NCI-H460 (cell line): ENCODE data around the gene DPH5. TPM values are rescaled to one million over a fixed set of nuclear protein-coding genes. Genes with fewer than 3 reads are reported as not detected.
"Not testable (repeated sequence)": the region's sequence is repeated elsewhere in the genome, so short reads cannot be mapped to it uniquely, and the experiment has no call there.

ENCODE experiments used
- DNase-seq: peaks from one replicate; pipeline ENCODE4 v3.0.0-alpha.2; 2016; ENCODE audit warnings: low read depth; ENCODE audit errors: extremely low read depth
- total RNA-seq: library from RNA; depleted of rRNA; stranded (reverse); fragments of >200 nt; shearing (Covaris generic); gene quantifications from 2 replicates; pipeline ENCODE4 v1.2.3, GENCODE V29; 2014

The DPH5 gene
- total RNA-seq, 1 experiment from 2014 or later, result 47.7 TPM

DNA sequence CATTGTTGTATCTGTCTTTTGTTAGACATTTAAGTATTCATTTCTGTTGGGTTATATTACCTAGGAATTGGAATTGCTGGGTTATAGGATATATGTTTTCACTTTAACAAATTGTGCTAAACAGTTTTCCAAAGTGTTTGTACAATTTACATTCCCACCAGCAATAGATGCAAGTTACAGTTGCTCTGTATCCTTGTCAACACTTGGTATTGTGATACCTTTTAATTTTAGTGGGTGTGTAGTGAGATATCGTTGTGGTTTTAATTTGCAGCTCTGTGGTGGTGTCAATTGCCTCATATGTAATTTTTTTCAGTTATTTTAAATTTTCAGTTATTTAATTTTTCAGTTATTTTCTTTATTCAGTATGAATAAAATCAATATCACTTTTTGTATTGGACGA is 7.4 kb upstream of the DPH5 start:
- DNase-seq, result no peak

GRCh38 chr1:101032129-101032528 is 6.5 kb upstream of the DPH5 start:
- DNase-seq, result not testable (repeated sequence)

DNA sequence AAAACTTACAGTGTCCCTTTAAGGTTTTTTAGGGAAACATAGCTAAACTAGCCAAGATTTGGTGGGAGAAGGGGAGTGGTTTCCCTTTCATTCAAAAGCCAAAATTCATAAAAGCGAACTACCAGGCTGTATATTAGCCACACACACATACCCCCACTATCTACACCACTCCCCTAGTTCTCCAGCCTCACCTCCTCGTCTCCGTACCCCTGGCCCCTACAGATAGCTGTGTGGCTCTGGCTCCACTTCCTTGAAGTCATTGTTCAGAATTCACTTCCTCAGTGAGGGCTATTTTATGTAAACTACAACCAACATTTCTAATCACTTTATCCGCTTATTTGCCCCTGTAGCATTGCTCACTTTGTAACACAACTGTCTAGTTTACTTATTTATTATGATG is 5.3 kb upstream of the DPH5 start:
- no peak for DNase-seq

DNA sequence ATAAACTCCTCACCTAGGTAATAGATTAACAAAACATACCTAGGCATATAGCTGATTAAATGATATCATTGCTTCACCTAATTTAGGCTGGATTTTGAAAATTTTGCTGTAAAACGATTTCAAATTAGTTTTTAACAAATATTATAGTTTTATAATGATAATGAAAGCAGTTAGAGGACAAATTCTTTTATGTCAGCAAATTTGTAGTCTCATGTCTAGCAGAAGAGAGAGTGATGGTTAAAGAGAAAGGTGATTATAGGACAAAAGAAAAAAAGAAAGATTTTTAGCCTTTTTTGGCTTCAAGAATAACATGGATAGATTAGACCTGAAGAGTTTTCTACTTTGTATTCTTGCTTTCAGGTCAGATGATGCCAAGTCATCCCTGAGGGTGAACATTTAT is 3.6 kb upstream of the DPH5 start:
- no peak for DNase-seq

- DNase-seq, result no peak
Observed at GRCh38 chr1:101028466-101028865, 2.9 kb upstream of the DPH5 start.

DNA sequence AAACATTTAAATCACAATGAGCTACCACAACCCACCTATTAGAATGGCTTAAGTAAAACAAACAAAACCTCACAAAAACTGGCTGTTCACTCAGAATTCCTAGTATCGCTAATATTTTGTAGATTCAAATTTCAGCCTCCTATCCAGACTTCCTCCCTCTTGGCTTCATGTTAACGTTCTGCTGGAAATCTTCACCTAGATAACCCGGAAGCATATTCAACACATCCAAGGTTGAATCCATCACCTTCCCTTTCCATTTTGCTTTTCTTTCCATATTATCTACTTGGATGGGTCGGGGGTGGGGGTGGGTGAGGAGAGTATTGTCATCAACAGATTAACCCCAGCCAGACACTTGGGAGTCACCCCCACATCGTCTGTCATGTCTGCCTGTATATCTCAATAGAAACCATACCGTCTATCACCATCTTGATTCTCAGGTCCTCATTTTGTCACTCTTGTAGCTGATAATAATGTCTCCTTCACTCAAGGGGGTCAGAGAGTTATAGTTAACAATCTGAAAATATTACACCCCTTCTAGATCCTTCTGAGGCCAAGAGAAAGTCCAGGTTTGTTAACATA is 1.7 kb upstream of the DPH5 start:
- no peak for DNase-seq

DNA sequence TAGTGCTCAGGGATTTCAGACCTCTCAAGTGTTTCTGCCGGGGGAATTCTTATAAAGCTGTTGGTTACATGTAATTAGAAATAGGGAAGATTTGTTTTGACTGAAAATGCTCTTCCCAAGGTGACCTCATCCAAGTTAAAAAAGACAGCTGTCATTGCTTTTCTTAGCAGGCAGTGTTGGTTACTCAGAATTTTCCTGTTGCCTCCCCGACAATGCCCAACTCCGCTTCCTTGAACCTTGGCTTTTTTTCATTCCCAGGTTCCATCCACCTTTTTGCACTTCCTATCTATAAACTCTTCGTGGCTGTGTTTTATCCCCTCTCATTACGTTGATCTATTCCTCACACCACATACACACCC is 825 bp upstream of the DPH5 start:
- DNase-seq, result no peak

DNA sequence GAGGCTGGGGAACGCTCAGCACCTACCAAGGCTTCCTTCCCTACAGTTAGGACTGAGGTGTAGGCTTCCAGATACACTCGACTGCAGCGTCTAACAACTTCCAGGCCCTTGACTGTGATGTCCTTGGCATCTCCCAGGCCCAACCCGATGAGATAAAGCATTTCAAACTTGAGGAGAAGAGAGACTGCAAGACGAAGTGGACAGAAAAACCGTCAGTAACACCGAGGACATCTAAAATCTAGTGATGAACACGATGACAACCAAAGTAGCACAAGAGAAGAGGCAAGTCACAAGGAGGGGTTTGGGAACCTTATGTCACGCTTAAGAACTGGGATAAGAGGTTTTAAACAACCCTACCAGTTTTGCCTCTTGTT is 314 bp downstream of the DPH5 start:
- no peak for DNase-seq

- DNase-seq, result no peak
Observed at GRCh38 chr1:101022294-101022693, 3.3 kb downstream of the DPH5 start.

DNA sequence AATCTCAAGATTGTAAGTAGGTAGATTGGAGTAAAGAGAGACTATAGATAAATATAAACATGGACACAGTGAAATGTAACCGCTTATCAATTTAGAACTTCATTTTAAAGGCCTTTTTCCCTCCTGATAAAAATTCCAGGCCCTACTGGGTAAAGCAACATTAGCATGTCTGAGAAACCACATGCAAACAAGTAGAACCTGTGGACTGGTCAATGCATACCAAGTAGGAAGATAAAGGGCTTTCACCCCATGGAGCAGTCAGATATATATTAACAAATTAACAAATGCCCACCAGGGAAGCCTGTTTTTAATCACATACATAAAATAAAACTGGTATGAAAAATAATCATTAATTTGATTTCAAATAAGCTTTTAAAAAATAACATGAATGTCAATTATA is 8.1 kb downstream of the DPH5 start:
- DNase-seq, result no peak

GRCh38 chr1:101013776-101014175 is 11.8 kb downstream of the DPH5 start:
- DNase-seq, result no peak

- DNase-seq, result no peak
Observed at GRCh38 chr1:101008229-101008834, 17.3 kb downstream of the DPH5 start.

DNA sequence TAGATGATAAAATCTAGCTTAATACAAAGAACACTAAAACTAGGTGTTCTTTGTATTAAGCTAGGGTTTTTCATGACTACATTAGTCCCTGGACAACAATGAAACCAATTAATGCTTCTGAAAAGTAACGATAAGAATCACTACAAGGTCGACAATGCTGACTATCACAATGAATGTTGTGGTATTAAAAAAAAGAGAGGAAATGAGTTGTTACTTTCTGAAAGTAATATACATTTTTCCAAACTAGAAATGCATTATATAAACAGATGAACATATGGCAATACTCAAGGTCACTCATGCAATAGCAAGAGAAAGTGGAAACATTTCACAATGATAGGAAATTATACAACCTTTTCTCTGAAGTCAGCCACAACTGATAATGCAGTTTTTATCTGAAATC is 19.0 kb downstream of the DPH5 start:
- DNase-seq, result no peak

DNA sequence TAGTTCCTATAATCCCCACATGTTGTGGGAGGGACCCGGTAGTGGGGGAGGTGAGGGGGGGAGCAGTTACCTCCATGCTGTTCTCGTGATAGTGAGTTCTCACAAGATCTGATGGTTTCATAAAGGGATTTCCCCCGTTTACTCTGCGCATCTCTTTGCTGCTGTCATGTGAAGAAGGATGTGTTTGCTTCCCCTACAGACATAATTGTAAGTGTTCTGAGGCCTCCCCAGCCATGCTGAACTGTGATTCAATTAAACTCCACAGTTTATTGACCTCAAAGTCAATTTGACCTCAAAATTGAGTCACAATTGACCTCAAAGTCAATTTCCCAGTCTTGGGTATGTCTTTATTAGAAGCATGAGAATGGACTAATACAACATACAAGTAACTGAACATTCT is 19.7 kb downstream of the DPH5 start:
- no peak for DNase-seq

GRCh38 chr1:101005183-101005582 is 20.4 kb downstream of the DPH5 start:
- no peak for DNase-seq

DNA sequence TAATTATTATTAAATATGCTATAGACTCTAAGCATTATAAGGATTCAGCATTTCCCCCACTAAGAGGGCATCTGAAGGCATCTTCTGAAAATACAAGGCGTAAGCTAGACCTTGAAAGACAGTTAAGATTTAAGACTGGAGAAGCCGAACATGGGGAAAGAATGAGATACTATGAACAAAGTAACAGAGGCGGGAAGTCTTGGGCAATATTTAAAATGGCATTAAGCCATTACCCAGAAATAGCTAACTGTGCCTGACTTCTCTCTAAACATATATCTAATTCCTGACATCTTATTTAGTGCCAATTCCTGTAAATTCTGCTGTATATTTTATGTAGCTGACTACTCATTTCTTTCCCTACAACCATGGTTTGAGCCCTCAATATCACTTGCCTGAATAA is 20.9 kb downstream of the DPH5 start:
- no peak for DNase-seq

DNA sequence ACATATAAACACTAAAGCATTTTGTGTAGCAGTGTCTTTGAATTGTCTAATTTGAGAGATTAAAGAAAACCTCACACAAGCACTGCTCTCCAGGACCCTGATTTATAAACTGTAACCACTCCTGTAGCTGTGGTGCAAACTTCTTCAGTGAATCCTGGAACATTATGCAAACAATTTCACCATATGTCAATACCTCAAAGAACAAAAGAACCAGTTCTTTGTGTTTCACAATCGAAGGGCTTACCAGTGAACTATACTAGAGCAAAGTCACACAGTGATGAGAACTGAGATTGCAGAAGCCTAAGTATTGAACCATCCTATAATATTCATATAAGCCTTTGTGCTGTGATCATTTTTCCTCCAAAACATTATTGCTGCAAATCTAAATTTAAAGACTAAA is 21.5 kb downstream of the DPH5 start:
- peak; percentile 32 for DNase-seq

DNA sequence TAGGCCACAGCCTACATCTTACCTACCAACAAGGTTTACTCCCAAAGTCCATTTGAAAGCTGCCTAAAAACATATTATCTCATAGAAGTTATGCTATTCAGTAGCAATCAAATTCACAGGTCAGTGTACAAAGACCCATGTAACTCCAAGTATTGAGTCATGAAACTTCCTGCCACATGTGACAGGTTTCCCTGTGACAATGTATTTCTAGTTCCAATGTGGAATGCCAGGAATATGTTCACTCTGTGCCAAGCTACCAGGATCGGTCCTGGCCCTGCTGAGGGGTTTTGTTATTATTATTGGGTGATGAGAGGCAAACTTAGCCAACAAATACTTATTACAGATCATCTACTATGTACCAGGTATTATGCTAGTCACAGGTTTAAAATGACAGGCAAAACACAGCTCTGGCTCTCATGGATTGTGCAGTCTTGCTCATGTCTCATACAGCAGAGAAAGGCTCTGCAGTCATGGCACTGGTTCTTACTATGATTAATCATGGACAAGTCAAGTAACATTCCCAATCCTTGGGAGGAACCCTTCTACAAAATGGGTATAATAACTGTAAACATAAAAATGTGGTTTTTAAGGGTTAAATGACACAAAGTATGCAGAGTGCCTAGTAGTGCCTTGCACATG is 22.5 kb downstream of the DPH5 start:
- DNase-seq, result no peak

DNA sequence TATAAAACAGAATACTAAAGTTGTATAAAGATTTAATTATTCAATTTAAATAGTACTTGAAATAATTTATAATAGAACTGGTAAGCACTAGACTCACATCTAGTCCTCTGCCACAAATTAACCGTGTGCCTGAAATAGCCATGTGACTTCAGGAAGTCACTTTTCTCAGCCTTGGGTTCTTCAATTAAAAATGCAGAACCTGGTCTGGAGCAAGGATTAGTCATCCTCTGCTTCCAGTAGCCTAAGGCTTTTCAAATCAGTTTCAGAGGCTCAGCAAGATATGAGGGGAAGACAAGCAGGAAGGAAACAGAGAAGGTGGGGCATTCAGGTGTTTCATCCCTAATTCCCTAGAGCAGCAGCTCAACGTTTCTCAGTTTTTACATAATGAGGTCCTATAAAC is 23.0 kb downstream of the DPH5 start:
- DNase-seq, result no peak

GRCh38 chr1:101000131-101000873 is 25.3 kb downstream of the DPH5 start:
- no peak for DNase-seq

DNA sequence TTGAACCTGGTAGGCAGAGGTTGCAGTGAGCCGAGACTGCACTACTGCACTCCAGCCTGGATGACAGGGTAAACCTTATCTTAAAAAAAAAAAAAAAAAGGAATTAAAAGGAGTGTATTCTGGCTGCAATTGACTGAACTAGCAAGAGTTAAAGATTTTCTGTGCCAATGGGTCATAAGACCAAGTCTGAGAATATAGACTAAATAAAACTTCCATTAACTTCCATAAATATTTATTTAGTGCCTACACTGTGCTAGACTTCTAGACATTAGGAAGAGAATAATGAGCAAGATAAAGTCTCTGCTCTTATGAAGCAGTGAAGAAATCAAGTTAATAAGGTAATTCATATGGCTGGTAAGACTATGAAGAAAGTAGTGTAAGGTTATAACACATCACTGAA is 27.2 kb downstream of the DPH5 start:
- DNase-seq, result no peak
